Activated T-cell treated with anti-CD3 and anti-CD28 coated beads, Interleukin-2, amount 50 U/mL, for 24 hours (primary cell): ENCODE data around the gene ZNF219.

ENCODE experiments used
- DNase-seq: peaks from one replicate; pipeline ENCODE4 v3.0.0-alpha.2; 2020
- H3K27ac Mint-ChIP-seq: 2 replicates; pipeline ENCODE4 v1.8.0; 2020; ENCODE audit warnings: mild to moderate bottlenecking, mixed read lengths
- H3K27me3 Mint-ChIP-seq: 2 replicates; pipeline ENCODE4 v1.8.0; 2020; ENCODE audit warnings: mixed read lengths
- H3K36me3 Mint-ChIP-seq: 2 replicates; pipeline ENCODE4 v1.8.0; 2020; ENCODE audit warnings: low read depth, mixed read lengths
- H3K4me1 Mint-ChIP-seq: 2 replicates; pipeline ENCODE4 v1.8.0; 2020; ENCODE audit warnings: low read depth, mixed read lengths
- H3K4me3 Mint-ChIP-seq: 2 replicates; pipeline ENCODE4 v1.8.0; 2020; ENCODE audit warnings: mild to moderate bottlenecking, moderate library complexity, mixed read lengths
- H3K9me3 Mint-ChIP-seq: 2 replicates; pipeline ENCODE4 v1.8.0; 2020; ENCODE audit warnings: mixed read lengths

The ZNF219 gene

DNA sequence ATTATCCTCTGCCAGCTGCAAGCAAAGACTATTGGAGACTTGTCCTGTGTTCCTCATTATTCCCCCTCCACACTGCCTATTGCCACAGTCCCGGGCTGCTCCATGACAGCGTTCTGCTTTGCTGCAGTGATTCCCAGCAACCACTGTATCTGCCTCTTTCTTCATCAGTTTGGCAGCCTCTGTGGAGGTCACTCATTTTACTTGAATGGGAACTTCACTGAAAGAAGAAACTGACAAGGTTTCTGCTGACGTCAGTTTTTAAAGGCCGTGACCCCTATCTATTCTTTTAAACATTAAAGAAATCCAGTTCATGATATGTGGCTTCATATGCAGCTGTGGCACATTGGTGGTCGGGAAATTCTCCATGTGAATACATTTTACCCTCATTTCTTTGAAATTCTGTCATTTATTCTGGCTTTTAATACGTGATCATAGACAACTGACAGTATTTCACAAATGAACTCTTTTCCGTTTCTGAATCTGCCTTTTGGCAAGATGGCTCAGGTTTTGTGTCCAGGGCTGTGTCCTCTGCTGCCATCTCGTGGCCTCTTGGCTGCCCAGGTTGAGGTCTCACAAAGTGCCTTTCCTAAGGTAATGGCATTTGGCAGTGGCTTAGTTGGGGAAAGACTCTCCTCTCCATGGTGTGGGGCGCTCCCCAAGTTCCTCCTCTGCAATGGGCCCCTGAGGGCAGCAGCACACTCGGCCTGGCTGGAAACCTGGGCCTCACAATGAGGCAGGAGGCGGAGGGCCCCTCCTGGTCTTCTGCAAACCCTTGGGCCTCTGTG lies 8.2 kb upstream of the ZNF219 start:
- DNase-seq, result peak; percentile 83
- Mint-ChIP-seq H3K36me3 (peaks cover 6% of the 10 kb centered on the region), H3K27me3 (no peaks in the 10 kb centered on the region), H3K27ac (no peak overlapping the region), H3K9me3 (no peaks in the 10 kb centered on the region), H3K4me1 (peaks cover 49% of the 10 kb centered on the region), H3K4me3 (no peak overlapping the region)

DNA sequence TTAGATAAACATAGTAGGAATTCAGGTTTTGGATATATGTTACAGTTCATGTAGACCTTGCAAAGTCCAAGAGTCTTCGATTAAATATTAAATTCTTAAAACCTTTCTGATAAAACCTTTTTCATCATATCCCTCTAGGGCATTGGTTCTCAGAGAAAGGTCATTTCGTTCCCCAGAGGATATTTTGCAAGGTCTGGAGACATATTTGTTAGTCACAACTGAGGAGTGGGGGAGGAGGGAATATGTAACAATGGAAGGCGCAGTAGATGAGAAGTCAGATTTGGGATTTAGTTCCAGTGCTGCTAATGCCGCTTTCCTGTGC lies 7.7 kb upstream of the ZNF219 start:
- peaks cover 55% of the 10 kb centered on the region for H3K4me1 Mint-ChIP-seq

DNA sequence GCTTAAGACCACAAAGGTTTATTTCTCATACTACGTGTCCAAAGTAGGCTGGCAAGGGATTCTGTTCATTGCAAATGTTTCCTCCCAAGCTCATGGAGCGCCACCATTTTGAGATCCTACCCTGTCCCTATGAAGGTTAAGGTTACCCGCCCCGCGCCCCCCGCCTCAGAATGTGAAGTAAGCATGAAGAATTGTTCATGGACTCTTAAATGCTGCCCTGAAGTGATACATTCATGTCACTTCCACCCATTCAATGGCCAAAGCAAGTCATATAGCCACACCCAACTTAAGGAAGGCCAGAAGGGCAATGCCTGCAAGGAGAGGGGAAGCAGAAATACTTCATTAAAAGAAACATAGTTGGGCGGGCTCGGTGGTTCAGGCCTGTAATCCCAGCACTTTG lies 6.6 kb upstream of the ZNF219 start:
- H3K4me3 Mint-ChIP-seq, result peak overlapping the region; percentile 83
- peaks cover 6% of the 10 kb centered on the region for H3K36me3 Mint-ChIP-seq

More for the DNA sequence above, 7.7 kb upstream of the ZNF219 start:
- Mint-ChIP-seq H3K9me3 (no peaks in the 10 kb centered on the region), H3K27me3 (no peaks in the 10 kb centered on the region), H3K36me3 (peaks cover 6% of the 10 kb centered on the region), H3K27ac (no peak overlapping the region), H3K4me3 (no peak overlapping the region)
- no peak for DNase-seq

DNA sequence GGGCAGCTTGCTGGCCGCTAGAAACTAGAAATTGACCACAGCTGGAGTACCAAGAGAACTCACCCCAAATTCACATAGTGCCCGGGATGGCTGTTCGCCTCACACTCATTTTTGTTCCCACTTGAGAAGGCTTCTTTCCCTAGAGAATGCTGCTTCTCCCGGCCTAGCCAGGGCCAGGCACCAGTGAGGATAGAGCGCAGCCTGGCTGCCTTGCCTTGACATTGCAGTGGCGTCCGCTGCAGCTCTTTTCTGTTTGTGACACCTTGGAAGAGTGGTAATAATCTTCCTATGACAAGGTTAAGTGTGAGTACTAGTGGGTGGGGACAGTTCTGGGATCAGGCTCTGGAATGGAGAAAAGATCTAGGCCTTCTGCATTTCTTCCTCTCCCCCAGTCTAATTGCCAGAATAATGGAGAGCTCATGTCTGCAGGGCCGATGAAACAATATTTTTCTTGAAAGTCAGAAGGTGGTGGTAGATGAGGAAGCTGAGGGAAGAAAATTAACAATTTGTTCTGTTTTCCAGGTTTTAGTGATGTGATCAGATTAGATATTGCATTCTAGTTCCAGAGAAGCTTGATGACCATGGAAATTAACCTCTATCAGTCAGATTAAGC lies 6.1 kb upstream of the ZNF219 start:
- Mint-ChIP-seq H3K4me3 (peak overlapping the region; percentile 83), H3K36me3 (peaks cover 6% of the 10 kb centered on the region), H3K9me3 (no peaks in the 10 kb centered on the region), H3K4me1 (peaks cover 45% of the 10 kb centered on the region), H3K27ac (peak overlapping the region; percentile 93), H3K27me3 (no peaks in the 10 kb centered on the region)
- peak; percentile 79 for DNase-seq

More for the DNA sequence above, 6.6 kb upstream of the ZNF219 start:
- no peaks in the 10 kb centered on the region for H3K9me3 Mint-ChIP-seq
- H3K27me3 Mint-ChIP-seq, result no peaks in the 10 kb centered on the region
- no peak for DNase-seq
- H3K4me1 Mint-ChIP-seq, result peaks cover 49% of the 10 kb centered on the region
- H3K27ac Mint-ChIP-seq, result peak overlapping the region; percentile 93

DNA sequence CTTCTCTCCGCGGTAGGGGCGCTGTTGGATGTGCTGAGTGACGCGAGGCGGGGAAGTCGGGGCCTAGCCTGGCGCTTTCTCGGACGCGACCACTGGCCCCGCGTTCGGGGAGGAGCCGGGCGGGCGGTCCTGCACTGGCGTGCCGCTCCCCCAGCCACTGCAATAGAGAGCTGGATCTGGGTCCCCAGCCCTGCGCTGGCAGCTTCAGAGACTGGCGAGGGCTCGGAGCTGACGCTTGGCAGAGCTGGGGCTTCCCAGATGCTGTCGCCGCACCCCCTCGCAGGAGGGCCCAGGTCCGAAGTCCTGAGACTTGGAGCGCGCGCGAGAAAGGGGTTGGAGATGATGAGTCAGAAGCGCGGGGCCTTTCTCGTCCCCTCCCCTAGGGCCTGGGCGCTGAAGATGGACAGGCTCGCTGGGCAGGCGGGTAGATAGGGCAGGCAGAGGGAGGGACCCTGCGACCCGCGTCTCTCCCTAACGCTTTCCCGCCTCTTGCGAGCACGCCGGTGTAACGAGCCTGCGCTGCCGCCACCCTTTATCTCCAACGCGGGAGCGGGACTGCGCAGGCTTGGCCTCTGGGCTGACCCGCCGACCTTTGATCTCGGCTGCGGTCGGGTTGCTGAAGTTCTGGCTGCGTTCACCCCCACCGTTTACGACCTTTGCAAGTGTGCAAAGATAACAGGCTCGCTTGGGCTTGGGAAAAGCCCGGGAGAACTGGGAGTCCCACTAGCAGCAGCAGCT lies 5.4 kb upstream of the ZNF219 start:
- Mint-ChIP-seq H3K4me3 (peak overlapping the region; percentile 83), H3K4me1 (peaks cover 47% of the 10 kb centered on the region), H3K36me3 (peaks cover 6% of the 10 kb centered on the region), H3K27ac (peak overlapping the region; percentile 93), H3K27me3 (no peaks in the 10 kb centered on the region), H3K9me3 (no peaks in the 10 kb centered on the region)
- peak; percentile 97 for DNase-seq

DNA sequence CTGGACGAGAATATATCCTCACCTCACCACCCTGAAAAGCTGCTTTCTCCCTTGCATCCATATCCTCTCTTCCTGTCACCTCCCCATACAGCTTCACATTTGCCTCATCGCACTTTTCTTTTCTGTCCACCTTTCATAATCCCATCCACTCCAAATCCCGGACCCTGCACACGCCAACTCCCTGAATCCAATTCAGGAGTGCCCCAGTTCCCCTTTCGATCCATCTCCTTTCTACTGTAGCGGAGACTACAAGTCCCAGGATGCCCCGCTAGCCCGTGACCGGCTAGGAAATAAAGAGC lies 4.9 kb upstream of the ZNF219 start:
- peak overlapping the region; percentile 83 for H3K4me3 Mint-ChIP-seq
- H3K36me3 Mint-ChIP-seq, result peaks cover 6% of the 10 kb centered on the region
- peak overlapping the region; percentile 93 for H3K27ac Mint-ChIP-seq
- H3K4me1 Mint-ChIP-seq, result peaks cover 50% of the 10 kb centered on the region
- no peaks in the 10 kb centered on the region for H3K9me3 Mint-ChIP-seq
- no peak for DNase-seq
- H3K27me3 Mint-ChIP-seq, result no peaks in the 10 kb centered on the region

DNA sequence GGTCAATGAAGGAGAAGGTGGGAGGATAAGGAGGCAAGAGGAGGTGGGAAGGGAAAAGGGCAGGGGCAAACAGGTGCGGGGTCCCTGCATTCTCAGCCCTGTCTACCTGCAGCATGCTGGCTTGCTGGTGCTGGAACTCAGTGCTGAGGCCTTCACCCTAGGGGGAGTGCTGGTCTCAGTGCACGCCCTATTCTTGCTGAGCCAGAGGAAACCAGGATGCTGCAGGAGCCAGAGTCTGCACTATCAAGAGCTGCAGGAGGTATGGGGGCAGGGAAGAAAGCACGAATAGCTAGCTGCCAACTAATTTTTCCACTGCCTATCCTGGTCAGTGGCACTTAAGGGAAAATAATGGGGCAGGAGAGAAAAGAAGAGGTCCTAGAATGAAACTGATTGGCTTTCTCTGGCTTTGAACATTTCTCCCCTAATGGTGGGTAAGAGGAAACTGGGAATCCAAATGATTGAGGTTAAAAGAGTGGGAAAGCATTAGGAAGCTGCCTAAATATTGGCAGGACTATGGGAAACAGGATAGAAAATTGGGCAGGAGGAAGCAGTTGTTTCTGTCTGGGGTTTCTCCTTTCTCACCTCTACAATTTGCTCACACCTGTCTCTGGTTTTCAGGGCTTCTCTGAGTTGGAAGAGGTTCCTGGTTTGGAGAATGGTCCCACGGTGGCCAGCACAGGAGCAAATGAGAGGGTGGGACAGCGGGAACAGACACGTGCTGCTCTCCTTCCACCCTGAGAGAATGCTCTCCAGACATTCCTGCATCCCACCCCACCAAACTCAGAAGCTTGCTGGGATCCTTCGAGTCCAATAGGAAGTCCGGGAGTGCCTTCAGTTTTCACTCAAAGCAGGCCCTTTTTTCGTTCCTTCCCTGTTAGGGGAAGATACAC lies 4.3 kb upstream of the ZNF219 start:
- peaks cover 6% of the 10 kb centered on the region for H3K36me3 Mint-ChIP-seq
- peaks cover 50% of the 10 kb centered on the region for H3K4me1 Mint-ChIP-seq
- H3K27me3 Mint-ChIP-seq, result no peaks in the 10 kb centered on the region
- H3K9me3 Mint-ChIP-seq, result no peaks in the 10 kb centered on the region
- H3K4me3 Mint-ChIP-seq, result peak overlapping the region; percentile 83
- DNase-seq, result no peak
- peak overlapping the region; percentile 93 for H3K27ac Mint-ChIP-seq

DNA sequence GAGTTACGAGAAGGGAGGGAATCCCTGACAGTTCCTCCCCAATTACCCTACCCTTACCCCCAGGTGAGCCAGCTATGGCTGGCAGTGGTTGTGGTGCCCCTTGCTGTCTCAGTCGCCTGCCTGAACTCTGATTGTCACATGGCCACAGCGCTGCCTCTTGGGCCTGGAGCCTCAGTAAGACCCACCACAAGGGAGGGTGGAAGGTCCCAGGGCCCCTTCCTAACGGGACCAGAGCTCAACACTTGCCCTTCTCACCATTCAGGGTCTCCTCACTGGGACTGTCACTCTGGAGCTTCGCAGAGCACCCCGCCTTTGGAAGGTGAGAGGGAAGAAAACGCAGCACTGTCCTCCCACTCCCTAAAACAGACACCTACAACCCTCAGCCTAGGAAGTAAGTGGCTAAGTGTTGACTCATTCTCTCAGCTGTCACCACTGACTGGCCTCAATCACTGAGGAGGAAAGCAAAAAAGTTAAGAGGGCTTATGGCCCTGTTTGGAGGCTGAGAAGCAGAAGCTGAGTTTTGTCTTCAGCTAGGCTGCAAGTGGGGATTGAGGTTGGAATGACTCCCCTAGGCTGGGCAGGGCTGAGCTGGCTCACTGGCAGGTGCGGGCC lies 3.5 kb upstream of the ZNF219 start:
- Mint-ChIP-seq H3K27ac (peak overlapping the region; percentile 3), H3K36me3 (peaks cover 6% of the 10 kb centered on the region), H3K27me3 (no peaks in the 10 kb centered on the region), H3K4me1 (peaks cover 51% of the 10 kb centered on the region), H3K4me3 (peak overlapping the region; percentile 83), H3K9me3 (no peaks in the 10 kb centered on the region)
- DNase-seq, result no peak

DNA sequence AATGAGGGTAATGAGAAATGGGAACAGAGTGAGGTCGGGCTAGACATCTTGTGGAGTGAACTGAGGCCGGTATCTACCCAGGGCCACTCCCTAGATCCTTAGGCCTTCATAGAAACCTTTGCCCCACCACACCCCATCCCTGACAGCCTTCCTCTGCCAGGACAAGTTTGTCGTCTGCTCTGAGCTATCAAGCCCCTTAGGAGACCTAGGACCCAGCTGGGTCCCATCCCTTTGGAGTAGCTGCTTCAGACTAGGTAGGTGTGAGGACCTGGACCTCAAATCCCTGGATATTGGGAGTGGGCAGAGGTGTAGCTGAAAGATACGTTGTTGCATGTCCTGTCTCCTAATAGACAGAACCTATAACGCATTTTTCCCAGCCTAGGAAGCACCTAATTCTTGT lies 2.5 kb upstream of the ZNF219 start, which contains the start of gene TMEM253:
Gene TMEM253, plus strand, starts transcription at position 136 of the 400 bp plus-strand sequence. CDS start 278 bp downstream, outside the sequence.
- H3K9me3 Mint-ChIP-seq, result no peaks in the 10 kb centered on the region
- peak within 1 kb of the TSS; percentile 76 for H3K4me3 Mint-ChIP-seq
- no peak within 1 kb of the TSS for H3K27ac Mint-ChIP-seq
- H3K4me1 Mint-ChIP-seq, result peaks cover 46% of the 10 kb centered on the region
- no peaks in the 10 kb centered on the region for H3K27me3 Mint-ChIP-seq
- no peak for DNase-seq
- H3K36me3 Mint-ChIP-seq, result peaks cover 6% of the 10 kb centered on the region

DNA sequence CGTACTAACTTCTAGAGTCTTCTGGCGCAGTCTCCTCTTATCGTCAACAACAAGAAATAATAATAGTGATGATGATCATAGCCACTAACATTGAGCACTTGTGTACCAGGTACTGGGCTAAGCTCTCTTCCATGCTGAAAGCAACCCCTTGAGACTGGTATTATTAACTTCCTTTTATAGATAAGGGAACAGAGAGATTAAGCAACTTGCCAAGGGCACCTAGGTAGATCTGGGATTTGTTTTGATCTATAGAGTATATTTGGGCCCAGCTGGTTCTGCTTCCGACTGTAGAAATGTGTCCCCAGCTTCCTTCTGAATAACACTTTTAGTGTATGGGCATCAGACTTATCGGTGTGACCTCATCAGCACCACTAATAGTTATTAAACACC lies 1.1 kb upstream of the ZNF219 start:
- no peaks in the 10 kb centered on the region for H3K27me3 Mint-ChIP-seq
- H3K4me3 Mint-ChIP-seq, result peak overlapping the region; percentile 76
- peaks cover 39% of the 10 kb centered on the region for H3K4me1 Mint-ChIP-seq
- no peak overlapping the region for H3K27ac Mint-ChIP-seq
- DNase-seq, result no peak
- peaks cover 6% of the 10 kb centered on the region for H3K36me3 Mint-ChIP-seq
- H3K9me3 Mint-ChIP-seq, result no peaks in the 10 kb centered on the region

DNA sequence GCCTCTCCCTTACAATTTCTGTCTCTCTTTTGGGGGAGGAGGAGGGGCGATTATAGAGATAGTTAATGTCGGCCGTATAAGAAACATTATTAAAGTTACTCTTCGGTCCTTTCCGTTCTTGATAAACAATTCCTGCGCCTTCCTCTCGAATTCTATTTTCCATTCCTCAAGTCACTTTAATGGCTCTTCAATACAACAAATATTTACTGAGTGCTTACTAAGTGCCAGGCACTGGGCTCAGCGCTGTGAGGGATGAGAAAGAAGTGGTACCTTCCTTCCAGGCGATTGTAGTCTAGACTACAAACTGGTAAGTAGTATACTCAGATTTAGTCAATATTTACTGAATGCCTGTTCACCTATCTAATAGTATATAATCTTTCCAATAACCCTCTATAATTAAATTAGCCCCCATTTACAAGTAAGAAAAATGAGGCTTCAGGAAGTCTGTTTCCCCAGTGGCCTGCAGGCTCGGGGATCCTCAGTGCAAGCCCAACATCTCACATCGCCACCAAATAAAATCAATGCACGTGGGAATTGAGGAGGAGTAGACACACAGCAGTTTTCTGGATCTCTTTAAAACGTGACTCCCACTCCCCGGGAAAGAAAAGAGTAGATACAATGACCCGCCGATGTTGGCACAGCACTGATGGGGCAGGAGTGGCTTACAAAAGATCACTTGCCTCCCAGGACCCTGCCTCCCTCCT lies 589 bp upstream of the ZNF219 start:
- Mint-ChIP-seq H3K4me1 (peaks cover 37% of the 10 kb centered on the region), H3K36me3 (peaks cover 2% of the 10 kb centered on the region), H3K27ac (peak overlapping the region; percentile 85), H3K4me3 (peak overlapping the region; percentile 76), H3K9me3 (no peaks in the 10 kb centered on the region), H3K27me3 (no peaks in the 10 kb centered on the region)
- no peak for DNase-seq

DNA sequence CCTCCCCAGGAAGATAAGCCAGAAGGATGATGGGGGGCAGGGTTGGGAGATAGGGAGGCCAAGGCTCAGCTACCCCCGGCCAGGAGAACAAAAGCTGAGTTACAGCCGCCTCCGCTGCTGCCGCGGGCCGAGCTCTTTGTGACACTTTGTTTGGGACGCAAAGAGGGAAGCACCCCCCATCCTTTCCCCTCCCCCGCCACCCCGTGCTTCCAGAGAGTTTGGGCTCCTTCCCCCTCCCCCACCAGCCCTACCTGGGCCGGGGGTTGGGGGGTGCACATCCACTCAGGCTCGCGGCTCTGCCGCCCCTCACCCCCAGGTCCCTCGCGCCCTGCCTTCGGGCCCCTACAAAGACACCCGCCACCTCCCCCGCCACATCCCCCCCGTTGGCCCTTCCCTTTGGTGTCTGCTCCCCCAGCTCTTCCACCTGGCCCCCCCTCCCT lies 799 bp downstream of the ZNF219 start:
- Mint-ChIP-seq H3K4me1 (peaks cover 32% of the 10 kb centered on the region), H3K27me3 (no peaks in the 10 kb centered on the region), H3K4me3 (peak overlapping the region; percentile 73), H3K27ac (peak overlapping the region; percentile 81), H3K9me3 (no peaks in the 10 kb centered on the region), H3K36me3 (no peaks in the 10 kb centered on the region)
- DNase-seq, result no peak

DNA sequence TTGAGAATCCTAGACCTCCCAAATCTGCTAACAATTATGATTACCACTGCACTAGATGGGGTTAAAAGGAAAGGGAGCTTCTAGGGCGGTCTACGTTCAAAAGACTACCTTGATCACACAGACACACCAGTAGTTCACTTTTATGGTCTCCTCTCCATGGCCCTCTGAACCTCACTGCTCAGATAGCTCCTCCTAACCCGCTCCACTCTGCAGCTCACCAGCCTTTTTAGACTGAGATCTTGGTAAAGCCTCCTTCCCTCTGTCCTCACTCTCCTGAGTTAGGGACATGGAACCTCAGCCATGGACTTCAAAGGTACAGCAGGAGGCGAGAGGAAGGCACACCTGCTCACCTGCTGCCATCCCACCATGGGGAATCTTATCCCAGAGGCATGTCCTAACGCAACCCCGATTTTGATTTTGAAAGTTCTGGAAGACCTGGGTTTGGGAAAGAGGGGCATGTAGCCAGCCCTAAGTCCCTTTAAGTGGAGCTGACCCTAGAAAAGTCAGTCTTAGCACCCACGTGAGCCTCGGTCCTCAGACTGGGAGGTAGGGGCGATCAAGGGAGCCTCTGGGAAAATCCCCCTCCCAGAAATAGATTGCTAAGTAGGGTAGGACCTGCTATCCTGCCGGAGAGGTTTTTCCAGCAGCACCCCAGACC lies 1.3 kb downstream of the ZNF219 start:
- Mint-ChIP-seq H3K27me3 (no peaks in the 10 kb centered on the region), H3K36me3 (no peaks in the 10 kb centered on the region), H3K9me3 (no peaks in the 10 kb centered on the region), H3K4me3 (peak overlapping the region; percentile 73), H3K4me1 (peaks cover 29% of the 10 kb centered on the region), H3K27ac (peak overlapping the region; percentile 81)
- DNase-seq, result no peak
